HG03103 (cell line): ENCODE data around the gene KCNK4.

ENCODE experiments used
- ATAC-seq: cut with Tn5 transposase; IDR thresholded peaks from one replicate; pipeline ENCODE4 v1.9.1; 2021; ENCODE audit warnings: low read depth; ENCODE audit not compliant: unreplicated experiment

The KCNK4 gene

GRCh38 chr11:64253043-64253442 is 38.1 kb upstream of the KCNK4 start:
- ATAC-seq: no peak

GRCh38 chr11:64253481-64253880 is 37.6 kb upstream of the KCNK4 start:
- no peak for ATAC-seq

- no peak for ATAC-seq
Measured at GRCh38 chr11:64254326-64254725, 36.8 kb upstream of the KCNK4 start.

GRCh38 chr11:64255135-64256128 is 35.7 kb upstream of the KCNK4 start:
- no peak for ATAC-seq

DNA sequence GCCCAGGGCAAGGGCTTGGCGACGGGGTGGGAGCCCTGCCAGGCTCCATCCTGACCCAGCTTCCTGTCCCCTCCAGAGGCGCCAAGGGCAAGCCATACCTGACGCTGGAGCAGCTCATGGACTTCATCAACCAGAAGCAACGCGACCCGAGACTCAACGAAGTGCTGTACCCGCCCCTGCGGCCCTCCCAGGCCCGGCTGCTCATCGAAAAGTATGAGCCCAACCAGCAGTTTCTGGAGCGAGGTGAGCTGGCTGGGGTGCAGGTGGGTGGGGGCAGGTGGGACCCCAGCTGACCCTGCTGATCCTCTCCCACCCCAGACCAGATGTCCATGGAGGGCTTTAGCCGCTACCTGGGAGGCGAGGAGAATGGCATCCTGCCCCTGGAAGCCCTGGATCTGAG is 34.8 kb upstream of the KCNK4 start:
- ATAC-seq: no peak

GRCh38 chr11:64258356-64258755 is 32.7 kb upstream of the KCNK4 start:
- no peak for ATAC-seq

DNA sequence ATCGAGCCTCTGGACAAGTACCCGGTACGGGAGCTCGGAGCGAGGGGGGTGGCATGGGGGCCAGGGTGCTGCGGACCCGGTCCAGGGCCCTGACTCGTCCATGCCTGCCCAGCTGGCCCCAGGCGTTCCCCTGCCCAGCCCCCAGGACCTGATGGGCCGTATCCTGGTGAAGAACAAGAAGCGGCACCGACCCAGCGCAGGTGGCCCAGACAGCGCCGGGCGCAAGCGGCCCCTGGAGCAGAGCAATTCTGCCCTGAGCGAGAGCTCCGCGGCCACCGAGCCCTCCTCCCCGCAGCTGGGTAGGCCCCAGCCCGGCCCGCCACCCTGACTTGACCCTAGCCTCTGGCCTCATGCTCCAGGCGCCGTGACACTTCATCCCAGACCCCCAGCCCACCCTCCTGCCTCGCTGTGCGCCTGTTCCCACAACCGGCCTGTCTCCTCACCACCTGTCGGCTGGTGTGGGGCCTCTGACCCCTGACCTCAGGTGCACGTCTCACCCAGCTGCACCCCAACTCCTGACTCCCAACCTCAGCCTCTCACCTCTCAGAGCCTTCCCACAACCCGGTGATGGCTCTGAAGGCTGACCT is 32.1 kb upstream of the KCNK4 start:
- no peak for ATAC-seq

- no peak for ATAC-seq
Measured at GRCh38 chr11:64259533-64260067, 31.5 kb upstream of the KCNK4 start.

DNA sequence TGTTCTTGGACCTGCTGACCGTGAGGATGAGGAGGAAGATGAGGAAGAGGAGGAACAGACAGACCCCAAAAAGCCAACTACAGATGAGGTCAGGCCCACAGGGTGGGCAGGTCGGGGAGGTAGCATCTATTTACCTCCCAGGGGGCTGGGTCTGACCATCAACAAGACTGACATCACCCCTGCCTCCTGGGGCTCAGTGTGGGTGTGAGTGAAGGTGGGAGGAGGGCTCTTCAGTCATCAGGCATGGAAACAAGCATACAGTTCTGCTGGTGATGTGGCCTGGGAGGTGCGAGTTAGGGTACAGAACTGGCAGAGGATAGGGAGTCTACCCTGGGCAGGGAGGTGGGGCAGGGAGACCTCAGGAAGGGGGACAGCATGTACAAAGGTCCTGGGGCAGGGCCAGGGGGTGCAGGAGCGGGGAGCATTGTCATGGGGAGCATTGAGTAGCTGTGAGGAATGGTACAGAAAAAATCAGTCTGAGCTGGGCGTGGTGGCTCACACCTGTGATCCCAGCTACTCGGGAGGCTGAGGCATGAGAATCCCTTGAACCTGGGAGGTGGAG is 30.9 kb upstream of the KCNK4 start:
- ATAC-seq: no peak

DNA sequence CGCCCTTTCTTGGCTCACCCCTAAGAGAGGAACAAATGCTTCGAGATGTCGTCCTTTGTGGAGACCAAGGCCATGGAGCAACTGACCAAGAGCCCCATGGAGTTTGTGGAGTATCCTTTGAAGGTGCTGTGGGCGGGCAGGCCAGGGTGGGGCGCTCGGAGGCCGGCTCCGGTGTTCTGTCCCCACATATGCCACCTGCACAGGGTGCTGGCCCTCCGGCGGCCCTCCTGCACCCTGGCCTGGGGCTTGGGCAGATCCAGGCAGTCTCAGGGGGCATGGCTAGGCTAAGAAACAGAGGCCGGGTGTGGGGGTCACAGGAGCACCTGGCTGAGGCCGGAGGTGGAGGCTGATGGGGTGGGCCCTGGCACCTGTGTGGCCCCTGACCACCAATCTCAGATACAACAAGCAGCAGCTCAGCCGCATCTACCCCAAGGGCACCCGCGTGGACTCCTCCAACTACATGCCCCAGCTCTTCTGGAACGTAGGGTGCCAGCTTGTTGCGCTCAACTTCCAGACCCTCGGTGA is 29.5 kb upstream of the KCNK4 start:
- ATAC-seq: no peak

DNA sequence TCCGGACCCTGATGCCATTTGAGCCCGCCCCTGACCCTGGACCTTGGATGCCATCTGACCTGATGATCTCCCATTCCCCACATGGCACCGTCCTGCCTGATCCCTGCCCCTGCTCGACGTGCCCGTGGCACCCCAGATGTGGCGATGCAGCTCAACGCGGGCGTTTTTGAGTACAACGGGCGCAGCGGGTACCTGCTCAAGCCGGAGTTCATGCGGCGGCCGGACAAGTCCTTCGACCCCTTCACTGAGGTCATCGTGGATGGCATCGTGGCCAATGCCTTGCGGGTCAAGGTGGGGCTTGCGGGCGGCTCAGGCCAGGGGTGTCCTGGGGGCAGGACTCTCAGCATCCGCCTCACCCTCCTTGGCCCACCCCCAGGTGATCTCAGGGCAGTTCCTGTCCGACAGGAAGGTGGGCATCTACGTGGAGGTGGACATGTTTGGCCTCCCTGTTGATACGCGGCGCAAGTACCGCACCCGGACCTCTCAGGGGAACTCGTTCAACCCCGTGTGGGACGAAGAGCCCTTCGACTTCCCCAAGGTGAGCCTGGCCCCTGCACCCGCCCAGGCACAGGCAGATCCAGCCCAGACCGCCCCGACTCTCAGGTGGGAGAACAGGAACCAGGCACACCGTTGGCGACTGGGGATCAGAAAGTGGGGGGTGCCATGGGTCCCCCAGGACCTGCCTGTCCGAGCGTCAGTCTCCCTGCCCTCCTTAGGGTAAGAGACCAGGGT is 28.7 kb upstream of the KCNK4 start:
- no peak for ATAC-seq

DNA sequence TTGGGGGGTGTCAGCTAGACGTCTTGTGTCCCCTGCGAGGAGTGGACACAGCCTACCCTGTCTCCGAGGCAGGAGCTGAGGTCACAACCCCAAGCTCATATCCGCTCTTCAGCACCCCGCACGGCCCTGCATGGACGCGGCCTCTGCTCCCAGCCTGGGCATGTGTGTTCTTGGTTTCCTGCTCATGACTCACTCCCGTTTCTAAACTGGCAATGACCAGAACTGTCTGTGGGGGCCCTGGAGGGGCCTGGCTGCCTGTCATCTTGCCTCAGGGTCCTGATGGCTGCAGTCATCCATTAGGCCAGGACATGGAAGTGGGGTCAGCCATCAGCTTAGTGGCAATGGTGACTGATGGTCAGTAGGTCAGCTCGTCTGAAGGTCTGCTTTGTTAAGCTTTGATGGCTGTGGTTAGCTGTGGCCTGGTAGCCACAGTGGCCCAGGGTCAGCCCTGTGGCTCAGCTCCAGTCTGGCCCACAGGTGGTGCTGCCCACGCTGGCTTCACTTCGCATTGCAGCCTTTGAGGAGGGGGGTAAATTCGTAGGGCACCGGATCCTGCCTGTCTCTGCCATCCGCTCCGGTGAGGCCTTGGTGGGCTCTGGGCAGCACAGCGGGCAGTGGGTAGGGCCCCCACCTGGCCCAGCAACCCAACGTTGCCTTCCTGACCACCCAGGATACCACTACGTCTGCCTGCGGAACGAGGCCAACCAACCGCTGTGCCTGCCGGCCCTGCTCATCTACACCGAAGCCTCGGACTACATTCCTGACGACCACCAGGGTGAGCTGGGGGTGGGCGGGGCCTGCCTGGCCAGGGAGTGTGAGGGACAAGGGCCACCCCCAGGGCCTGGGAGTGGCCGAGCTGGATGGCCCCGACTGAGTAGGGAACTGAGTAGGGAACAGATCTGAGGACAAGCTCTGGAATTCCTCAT is 27.8 kb upstream of the KCNK4 start:
- no peak for ATAC-seq

- no peak for ATAC-seq
Measured at GRCh38 chr11:64263947-64264317, 27.2 kb upstream of the KCNK4 start.

- no peak for ATAC-seq
Measured at GRCh38 chr11:64264371-64264852, 26.7 kb upstream of the KCNK4 start.

DNA sequence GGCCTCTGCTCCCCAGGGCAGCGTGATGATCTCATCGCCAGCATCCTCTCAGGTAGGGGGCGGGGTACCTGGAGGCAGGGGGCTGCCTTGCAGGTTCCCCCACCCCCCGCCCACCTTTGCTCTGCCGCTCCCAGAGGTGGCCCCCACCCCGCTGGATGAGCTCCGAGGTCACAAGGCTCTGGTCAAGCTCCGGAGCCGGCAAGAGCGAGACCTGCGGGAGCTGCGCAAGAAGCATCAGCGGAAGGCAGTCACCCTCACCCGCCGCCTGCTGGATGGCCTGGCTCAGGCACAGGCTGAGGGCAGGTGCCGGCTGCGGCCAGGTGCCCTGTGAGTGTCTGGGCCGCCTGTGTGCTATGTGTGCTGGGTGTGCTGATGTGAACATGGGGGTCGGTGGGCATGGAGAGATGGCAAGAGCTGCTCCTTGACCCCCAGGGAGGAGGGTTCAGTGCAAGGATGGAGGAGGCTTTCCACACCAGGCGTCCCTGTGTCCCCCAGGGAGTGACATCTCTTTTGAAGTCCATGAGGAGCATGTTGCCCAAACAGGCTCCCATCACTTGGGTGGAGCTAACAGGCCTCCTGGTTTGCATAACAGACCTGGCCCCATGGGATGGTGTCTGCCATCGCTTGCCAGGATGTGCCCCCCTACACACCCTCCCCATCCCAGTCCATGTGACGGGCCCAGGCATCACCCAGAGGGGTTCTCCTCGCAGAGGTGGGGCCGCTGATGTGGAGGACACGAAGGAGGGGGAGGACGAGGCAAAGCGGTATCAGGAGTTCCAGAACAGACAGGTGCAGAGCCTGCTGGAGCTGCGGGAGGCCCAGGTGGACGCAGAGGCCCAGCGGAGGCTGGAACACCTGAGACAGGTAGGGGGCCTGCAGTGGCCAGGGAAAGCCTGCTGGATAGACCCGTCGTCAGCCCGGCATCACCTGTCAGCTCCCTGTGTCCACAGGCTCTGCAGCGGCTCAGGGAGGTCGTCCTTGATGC is 25.6 kb upstream of the KCNK4 start:
- no peak for ATAC-seq

DNA sequence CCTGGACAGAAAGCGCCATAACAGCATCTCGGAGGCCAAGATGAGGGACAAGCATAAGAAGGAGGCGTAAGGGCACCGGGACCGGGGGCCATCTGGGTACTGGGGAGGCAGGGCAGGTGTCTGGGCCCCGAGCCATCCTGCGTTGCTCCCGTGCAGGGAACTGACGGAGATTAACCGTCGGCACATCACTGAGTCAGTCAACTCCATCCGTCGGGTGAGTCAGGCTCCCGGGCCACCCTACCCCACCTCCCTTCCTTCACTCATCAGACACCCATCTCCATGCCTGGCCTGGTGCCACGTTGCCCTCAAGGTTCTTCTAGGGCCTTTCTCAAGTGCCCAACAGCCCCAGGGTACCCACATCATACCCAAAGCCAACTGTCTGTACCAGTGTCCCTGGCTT is 24.8 kb upstream of the KCNK4 start:
- ATAC-seq: no peak

DNA sequence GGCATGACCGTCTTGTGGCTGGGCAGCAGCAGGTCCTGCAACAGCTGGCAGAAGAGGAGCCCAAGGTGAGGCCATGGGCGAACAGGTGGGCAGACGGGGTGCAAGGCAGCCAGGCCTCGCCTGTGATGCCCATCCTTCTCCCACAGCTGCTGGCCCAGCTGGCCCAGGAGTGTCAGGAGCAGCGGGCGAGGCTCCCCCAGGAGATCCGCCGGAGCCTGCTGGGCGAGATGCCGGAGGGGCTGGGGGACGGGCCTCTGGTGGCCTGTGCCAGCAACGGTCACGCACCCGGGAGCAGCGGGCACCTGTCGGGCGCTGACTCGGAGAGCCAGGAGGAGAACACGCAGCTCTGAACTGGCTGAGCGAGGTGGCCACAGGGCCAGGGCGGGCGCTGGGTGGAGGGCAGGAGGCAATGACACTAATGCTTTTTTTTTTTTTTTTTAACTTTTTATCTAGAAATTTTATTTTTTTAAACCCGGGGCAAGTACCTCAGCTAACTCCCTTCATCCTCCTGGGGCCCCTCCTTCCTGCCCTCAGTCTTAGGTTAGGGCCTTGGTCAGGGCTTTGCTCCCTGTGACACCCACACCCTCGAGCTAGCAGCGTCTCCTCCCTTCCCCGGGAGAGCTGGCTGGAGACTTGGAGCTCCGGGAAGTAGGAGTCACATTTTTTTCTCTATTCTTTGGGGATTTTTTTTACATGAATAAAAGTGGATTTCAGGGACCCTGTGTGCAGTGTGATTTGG is 23.7 kb upstream of the KCNK4 start:
- ATAC-seq: no peak
